GM13976 (cell line): ENCODE measurements around the gene SH3RF3.

Experiments
- DNase-seq: peaks from one replicate; pipeline ENCODE4 v3.0.0; 2012; ENCODE audit warnings: low spot score
- in situ Hi-C: fragments of 300-500 bp; cut with MboI; formaldehyde crosslinking; loops from one replicate; pipeline ENCODE4 v1.12.0; 2022; ENCODE audit warnings: low sequenced_read_pairs, mixed read lengths, inconsistent platforms; ENCODE audit not compliant: unreplicated experiment
- TF ChIP-seq, protein P1 (sequence below): IDR thresholded peaks from 2 replicates; pipeline ENCODE4 v1.5.1; 2012; ENCODE audit warnings: borderline replicate concordance, mild to moderate bottlenecking; ENCODE audit not compliant: insufficient read depth; ENCODE audit errors: extremely low read depth, missing control alignments, control extremely low read depth

SH3RF3 gene

DNA sequence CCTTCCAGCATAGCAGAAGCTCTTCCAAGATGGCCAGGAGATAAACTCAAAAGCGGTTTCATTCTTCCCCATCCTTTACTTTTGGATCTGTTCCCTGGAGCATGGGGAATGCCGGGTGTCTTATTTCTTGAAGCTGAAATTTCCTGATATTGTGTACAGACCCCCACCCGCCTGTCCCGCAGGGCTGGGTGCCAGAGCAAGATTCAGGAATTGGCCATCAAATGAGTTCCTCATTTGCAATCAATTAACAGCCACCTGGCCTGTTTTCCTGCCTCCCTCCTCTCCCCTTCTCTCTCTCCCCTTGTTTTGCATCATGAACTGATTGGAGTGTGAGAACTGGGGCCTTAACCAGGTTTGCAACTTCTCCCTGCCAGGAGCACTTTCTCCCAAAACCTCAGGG is 202.1 kb downstream of the SH3RF3 start:
- in situ Hi-C loops = no loop called here
- TF ChIP-seq, protein P1, sequence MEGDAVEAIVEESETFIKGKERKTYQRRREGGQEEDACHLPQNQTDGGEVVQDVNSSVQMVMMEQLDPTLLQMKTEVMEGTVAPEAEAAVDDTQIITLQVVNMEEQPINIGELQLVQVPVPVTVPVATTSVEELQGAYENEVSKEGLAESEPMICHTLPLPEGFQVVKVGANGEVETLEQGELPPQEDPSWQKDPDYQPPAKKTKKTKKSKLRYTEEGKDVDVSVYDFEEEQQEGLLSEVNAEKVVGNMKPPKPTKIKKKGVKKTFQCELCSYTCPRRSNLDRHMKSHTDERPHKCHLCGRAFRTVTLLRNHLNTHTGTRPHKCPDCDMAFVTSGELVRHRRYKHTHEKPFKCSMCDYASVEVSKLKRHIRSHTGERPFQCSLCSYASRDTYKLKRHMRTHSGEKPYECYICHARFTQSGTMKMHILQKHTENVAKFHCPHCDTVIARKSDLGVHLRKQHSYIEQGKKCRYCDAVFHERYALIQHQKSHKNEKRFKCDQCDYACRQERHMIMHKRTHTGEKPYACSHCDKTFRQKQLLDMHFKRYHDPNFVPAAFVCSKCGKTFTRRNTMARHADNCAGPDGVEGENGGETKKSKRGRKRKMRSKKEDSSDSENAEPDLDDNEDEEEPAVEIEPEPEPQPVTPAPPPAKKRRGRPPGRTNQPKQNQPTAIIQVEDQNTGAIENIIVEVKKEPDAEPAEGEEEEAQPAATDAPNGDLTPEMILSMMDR = no peak
- no peak for DNase-seq

DNA sequence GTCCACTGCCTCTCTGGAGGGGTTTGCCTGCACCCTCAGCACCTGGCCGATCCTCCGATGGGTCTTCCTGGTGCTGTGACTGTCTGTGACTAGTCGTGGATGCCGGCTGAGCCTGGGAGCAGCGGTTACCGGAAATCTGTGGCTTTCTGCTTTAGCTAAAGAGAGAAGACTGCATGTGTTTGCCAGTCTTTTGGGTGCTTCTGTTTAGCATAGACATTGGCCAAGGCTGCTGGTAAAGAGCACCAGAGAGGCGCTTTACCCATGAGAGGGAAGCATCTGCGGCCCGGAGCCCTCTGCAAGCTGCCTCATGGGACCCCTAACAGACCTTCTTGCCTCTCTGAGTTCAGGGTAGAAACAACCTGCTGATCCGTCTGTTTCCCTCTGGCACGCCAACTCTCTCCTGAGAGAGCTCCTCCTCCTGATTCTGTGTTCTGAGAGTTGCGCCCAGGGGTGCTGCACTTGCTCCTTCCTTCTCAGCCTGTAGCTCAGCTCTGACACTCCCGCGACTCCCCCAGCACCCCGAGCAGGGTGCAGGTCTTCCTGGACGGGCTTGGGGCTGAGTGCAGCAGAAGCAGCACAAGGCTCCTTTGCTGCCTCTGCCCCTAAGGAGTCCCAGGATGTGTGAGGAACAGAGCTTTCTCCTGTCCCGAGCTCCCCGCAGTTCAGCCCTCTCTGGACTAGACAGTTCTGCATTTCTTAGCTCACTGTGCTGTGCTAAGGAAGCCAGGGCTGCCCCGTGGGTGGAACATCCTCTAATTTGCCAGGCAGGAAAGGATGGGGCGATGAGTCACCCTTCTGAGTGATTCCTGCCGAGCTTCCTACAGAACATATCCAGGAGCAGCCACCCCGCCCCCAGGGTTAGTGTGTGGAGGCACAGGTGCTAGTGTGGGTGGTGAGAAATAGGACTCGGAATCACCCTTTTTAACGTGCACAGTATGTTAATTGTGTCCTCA is 203.2 kb downstream of the SH3RF3 start:
- TF ChIP-seq, protein P1 = no peak
- in situ Hi-C loops = no loop called here
- no peak for DNase-seq

DNA sequence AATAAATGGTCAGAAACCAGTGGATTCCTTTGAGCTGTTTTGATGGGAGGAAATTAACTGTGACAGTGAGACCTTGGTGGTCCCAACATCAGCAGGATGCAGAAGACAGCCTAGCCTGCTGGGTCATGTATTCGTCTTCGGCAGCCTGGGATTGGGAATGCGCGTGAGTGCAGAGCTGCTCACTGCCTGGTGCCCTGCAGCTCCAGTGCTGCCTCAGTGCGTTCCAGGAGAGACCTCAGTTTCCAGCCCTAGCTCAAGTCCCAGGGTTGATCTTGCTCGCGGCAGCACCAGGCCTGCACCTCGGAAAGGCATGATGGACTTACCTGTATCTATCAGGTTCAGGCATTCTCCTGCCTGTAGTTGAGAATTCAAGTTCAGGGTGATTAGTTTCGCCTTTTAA is 203.9 kb downstream of the SH3RF3 start:
- in situ Hi-C loops = no loop called here
- TF ChIP-seq, protein P1 = no peak
- DNase-seq = no peak

GRCh38 chr2:109333414-109334210 is 204.6 kb downstream of the SH3RF3 start:
- TF ChIP-seq, protein P1 = no peak
- in situ Hi-C loops = no loop called here
- no peak for DNase-seq

- in situ Hi-C loops = no loop called here
- TF ChIP-seq, protein P1 = no peak
- no peak for DNase-seq
Observed at GRCh38 chr2:109335631-109336176, 206.7 kb downstream of the SH3RF3 start.

GRCh38 chr2:109336296-109336695 is 207.3 kb downstream of the SH3RF3 start:
- DNase-seq = no peak
- in situ Hi-C loops = no loop called here
- TF ChIP-seq, protein P1 = no peak
